ENCODE measurements around the gene PUSL1.
A peak's percentile ranks its signal among the peaks of the same experiment; 100 is the strongest.

PUSL1 gene

GRCh38 chr1:1326075-1326605, 17.7 kb downstream of the PUSL1 start:
- DNase-seq = no peak

- DNase-seq = no peak
Observed at GRCh38 chr1:1327291-1327690, 18.9 kb downstream of the PUSL1 start.

- no peak for DNase-seq
Observed at GRCh38 chr1:1328254-1328653, 19.9 kb downstream of the PUSL1 start.

- no peak for DNase-seq
Observed at GRCh38 chr1:1329304-1330210, 21.2 kb downstream of the PUSL1 start.

GRCh38 chr1:1330366-1331067, 22.1 kb downstream of the PUSL1 start:
- no peak for DNase-seq

GRCh38 chr1:1331068-1331965, 22.9 kb downstream of the PUSL1 start, which contains the start of gene TAS1R3:
TAS1R3 (plus strand) TSS chr1:1331280; CDS start chr1:1331346, 66 bp downstream.
- no peak for DNase-seq

GRCh38 chr1:1332031-1332755, 23.8 kb downstream of the PUSL1 start:
- no peak for DNase-seq

GRCh38 chr1:1332774-1333480, 24.5 kb downstream of the PUSL1 start:
- no peak for DNase-seq

GRCh38 chr1:1333551-1334241, 25.3 kb downstream of the PUSL1 start:
- no peak for DNase-seq

GRCh38 chr1:1334835-1335234, 26.4 kb downstream of the PUSL1 start:
- DNase-seq = no peak

GRCh38 chr1:1335283-1335682, 26.9 kb downstream of the PUSL1 start:
- DNase-seq = no peak

GRCh38 chr1:1335792-1336248, 27.4 kb downstream of the PUSL1 start:
- DNase-seq = no peak

- no peak for DNase-seq
Observed at GRCh38 chr1:1336446-1336845, 28.0 kb downstream of the PUSL1 start.

- DNase-seq = no peak
Observed at GRCh38 chr1:1336931-1337792, 28.8 kb downstream of the PUSL1 start.

GRCh38 chr1:1337793-1338147, 29.4 kb downstream of the PUSL1 start:
- peak; percentile 55 for DNase-seq

- DNase-seq = no peak
Observed at GRCh38 chr1:1338278-1338677, 29.9 kb downstream of the PUSL1 start.

GRCh38 chr1:1340185-1340584, 31.8 kb downstream of the PUSL1 start:
- DNase-seq = no peak

GRCh38 chr1:1340791-1341548, 32.6 kb downstream of the PUSL1 start:
- DNase-seq = no peak

GRCh38 chr1:1341549-1342021, 33.2 kb downstream of the PUSL1 start:
- DNase-seq = no peak

All from stimulated activated CD4-positive, alpha-beta T cell treated with anti-CD3 and anti-CD28 coated beads, Interleukin-15, amount 100 ng/mL, for 24 hours (primary cell).